Embryonic facial prominence (tissue), 1 donor: ENCODE data around the gene C20orf96.
"Not testable (repeated sequence)": the region's sequence is repeated elsewhere in the genome, so short reads cannot be mapped to it uniquely, and the experiment has no call there.

Source experiments
- DNase-seq: peaks from one replicate; pipeline ENCODE4 v3.0.0-alpha.2; 2016; ENCODE audit errors: extremely low spot score

The C20orf96 gene

DNA sequence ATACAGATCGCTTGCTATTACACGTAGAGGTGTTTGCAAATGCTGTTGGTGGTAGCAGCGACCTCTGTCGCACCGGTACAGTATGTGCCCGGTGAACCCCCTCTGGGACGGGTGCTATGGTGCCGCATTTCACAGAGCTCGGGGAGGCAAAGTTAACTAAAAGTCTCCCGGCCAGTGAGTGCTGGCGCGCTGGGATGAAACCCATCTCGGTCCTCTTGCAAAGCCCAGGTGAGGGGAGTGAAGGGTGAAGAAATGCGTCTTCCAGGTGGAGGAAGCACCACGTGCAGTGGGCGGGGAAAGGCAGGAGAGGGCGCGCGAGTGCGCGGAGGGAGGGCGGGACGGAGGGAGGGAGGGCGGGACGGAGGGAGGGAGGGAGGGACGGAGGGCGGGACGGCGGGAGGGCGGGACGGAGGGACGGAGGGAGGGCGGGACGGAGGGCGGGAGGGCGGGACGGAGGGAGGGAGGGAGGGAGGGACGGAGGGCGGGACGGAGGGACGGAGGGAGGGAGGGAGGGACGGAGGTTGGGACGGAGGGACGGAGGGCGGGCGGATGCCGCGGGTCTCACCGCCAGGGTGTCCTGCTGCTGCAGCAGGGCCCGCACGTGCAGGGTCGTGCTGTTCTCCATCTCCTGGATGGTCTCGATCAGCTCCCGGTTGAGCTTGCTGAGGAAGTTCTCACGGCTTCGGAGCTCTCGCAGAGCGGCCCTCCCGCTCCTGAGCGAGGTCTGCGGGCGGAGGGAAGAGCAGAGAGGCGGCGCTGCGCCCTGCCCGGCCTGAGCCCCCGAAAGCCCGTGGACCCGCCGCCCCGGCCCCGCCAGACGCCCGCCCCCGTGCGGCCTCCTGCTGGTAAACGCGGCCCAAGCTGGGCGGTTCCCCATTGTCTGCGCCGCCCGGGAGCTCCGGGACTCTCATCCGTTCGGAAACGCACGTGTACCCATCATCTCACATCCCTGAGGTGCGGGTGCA is 11.7 kb downstream of the C20orf96 start:
- DNase-seq, result no peak

DNA sequence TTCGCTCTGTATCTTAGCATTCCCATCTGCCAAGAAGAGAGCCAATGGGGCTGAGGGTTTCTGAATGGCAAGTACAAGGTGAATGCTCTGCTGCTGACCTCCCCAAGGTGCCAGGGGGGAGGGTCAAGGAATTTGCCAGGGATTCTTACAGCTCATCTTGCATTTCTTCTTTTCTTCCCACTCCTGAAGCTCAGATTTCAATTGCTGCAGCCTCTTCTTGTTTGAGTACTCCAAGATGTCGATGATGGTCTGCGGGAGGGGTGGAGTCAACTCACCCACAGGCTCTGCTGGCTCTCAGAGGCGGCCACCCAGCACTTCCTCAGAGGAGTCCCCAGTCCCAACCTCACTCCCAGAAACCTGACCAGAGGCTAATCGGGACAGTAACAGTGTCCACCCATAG is 12.4 kb downstream of the C20orf96 start:
- no peak for DNase-seq

DNA sequence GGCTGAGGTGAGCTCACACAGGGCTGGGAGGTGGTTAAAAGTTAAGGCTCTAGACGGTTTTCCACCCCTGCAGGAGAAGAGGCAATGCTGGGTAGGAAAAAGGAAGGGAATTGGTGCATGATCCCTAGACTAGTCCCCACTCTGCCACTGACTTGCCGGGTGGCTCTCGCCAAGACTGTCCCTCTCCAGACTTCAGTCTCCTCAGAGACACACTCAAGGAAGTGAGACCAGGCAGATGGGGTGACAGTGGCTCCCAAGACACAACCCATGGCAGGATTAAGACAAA is 13.1 kb downstream of the C20orf96 start:
- no peak for DNase-seq

DNA sequence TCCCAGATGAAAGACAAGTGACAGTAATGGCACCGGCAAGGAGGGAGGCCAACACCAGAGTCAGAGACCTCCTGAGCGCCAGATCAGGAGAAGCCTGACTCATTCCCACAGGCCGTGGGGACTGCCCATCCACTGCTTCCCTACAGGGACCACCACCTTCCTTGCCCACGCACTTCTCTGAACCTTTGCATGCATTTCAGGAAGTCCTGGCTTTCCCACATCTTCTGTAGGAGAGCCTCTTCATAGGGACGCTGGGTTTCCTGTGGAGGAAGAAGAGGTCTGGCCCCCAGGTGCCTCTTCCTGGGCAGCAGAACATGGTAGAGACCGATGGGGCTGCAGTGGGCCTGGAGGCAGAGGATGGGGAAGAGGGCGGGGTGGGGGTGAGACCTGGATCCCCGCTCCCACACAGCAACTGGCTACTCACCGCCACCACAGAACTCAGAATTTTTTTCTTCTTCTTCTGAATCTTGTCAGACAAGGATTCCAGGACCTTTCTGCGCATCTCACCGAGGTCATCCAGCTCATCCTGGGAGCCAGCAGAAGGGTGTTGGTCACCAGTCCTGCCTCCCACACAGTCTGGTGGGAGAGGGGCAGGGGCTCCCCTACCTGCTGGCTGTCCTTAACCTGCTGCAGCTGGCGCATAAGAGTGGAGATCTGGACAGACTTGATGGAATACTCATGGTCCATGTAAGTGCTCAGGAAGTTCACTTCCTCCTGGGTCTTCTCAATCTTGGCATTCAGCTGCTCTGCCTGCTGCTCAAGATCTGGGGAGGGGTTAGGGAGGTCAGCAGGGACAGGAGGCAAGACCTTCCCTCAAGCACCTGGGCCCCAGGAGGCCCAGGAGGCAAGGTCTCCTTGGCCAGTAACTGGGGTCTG is 13.7 kb downstream of the C20orf96 start:
- no peak for DNase-seq

DNA sequence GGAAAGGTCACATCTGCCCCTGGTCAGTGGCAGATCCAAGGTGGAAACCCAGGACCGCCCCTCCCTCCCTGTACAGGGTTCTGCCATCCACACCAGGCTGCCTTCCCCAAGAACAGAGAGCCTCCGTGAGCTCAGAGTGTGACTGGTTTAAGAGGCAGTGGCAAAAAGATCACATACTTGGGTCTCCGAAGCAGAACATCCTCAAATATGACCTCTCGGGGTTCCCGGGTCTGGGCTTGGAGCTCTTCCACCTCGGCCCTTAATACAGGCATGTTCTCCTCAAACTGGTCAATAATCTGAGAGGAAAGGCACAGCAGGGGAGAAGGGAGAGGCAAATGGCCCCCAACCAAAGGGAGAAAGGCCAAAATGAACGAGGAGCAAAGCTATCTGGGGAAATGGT is 14.8 kb downstream of the C20orf96 start:
- DNase-seq, result no peak

DNA sequence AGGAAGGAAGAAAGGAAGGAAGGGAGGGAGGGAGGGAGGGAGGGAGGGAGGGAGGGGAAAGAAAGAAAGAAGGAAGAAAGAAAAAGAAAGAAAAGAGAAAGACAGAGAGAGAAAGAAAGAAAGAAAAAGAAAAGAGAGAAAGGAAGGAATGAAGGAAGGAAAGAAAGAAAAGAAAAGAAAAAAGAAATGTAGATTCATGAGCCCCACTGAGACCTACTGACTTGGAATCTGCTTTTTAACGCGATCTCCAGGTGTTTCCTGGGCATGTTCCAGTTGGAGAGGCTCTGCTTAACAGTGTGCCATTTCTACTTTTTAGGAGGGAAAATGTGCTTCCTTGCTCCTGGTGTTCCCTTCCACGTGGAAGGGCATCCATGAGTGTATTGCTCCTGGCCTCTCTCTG is 16.7 kb downstream of the C20orf96 start:
- no peak for DNase-seq

DNA sequence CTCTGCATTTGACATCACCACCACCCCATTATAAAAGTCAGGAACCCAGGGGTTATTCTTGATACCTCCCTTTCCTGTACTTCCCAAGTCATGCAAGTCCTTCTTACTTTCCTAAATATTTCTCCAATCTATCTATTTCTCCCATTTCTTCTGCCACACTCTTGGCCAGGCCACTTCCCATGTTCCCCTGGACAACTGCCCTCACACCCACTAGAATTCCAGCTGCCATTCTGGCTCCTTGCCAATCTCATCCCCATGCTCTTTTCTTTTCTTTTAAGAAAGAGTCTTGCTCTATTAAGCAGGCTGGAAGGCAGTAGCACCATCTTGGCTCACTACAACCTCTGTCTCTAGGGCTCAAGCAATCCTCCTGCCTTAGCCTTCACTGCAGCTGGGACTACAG is 17.8 kb downstream of the C20orf96 start:
- no peak for DNase-seq

DNA sequence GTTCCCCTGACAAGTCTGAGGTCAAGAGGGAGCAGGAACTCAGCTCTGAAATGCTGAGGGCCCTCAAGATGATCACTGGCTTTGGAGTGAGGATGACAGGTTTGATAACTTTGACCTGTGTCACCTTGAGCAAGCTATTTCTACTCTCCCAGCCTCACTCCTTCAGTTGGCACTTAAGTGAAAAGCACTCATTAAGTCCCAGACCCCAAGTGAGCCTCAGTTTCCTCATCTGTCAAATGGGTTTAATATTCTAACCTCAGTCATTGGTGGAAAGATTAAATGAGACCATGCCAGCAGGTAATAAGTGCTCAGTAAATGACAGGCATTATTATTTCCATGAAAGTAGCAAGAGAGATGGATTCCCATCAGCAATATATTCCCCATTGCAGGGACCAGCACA is 19.0 kb downstream of the C20orf96 start:
- no peak for DNase-seq

DNA sequence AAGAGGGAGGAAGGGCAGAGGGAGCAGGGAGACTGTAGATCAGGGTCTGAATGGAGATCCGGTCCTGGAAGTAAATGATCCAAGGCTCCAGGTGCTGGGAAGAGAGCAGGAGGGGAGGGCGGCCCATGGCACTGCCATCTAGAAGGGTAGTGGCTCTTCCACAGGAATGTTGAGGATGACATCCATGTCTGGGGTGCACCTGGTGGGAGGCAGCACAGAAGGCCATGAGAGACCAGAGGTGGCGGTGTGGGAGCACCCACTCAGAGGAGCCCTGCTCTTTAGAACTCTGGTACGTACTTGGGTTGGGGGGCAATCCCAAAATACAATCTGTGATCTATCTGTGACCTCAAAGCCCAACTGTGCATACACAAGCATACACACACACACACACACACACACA is 19.5 kb downstream of the C20orf96 start:
- DNase-seq, result no peak

DNA sequence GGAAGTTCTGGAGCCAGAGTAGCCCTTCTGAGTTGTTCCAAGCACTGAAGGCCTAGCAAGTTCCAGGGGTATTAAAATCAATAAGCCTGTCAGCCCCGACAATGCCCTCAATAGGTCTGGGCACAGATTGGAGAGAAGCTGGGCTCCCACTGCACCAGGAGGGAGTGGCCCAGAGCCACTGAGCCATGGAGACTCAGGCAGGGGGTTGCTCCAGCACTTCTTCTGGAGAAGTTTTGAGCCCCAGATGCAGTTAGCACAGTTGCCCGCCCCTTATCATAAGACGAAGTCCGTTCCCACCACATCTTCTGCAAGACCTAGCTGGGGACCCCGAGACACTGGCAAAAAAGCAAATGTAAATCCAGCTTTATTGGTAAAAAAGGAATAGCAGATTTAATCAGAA is 20.0 kb downstream of the C20orf96 start:
- no peak for DNase-seq

DNA sequence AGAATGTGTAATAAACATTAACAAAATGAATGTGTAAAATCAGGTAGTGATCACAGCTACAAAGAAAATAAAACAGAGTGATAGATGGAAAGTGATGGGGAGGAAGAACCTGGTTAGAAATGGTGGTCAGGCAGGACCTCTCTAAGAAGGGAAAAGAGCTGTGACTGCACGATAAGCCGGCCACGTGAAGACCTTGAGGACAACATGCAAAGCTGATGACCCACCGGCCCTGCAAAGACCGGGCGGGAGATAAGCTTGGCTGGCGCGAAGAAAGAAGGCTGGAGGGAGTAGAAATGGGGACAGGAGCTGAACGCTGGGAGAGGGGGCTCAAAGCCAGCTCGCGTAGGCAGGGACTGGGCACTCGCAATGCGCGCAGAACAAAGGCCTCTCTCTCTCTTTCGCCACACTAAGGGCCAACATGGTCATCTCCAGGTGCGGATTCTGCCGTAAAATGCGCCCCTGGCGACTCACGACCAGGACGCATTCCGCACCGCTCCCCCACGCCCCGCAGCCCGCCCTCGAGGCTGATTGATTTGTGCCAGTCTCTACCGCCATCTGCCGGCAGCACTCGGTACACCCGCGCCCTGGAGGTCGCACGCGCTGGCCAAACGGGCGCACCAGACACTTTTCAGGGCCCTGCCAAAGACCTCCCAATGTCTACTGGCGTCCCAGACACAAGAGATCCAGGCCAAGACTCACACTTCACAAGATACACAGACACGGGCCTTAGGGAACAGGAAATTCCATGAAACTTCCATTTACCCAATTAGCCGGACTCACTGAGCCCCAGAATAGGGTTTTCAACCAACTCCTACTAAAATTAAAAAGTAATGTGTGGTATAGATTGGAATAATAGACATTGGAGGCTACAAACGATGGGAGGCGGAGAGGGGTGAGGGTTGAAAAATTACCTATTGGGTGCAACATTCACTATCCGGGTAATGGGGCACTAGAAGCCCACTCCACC is 23.7 kb downstream of the C20orf96 start:
- no peak for DNase-seq

DNA sequence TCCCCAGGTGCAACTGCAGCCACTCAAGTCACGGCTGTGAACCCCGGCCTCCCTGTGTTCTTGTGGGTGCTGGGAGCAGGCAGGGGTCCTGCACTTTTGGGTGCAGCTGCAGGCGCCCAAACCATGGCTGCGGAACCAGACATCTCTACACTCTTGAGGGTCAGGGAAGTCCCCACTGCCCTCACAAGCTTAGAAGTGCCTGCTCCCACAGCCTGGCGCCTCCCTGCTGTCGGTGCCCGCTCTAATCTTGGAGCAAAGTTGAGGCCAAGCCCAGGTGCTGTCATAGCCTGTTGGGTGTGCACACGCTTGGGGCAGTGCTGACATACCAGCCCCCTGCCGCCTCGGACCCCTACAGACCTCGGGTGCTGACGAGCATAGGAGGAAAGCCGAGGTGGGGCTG is 26.8 kb downstream of the C20orf96 start:
- no peak for DNase-seq

DNA sequence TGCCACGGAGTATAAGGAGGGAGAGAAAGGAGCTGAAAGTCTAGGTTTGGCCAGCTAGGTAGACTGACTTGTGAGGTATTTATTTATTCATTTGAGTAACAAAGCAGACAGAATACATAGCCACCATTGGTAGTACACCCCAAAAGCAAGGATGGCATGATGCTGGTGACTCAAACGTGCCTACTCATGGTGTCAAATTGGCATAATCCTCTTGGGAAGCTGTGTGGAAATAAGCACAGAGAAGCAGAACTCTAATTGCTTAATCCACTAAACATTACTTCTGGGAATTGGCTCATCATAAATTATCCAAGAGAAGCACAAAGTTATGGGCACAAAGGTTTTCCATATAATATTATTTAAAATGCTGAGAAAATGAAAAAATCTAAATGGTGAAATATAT is 30.6 kb downstream of the C20orf96 start:
- no peak for DNase-seq

DNA sequence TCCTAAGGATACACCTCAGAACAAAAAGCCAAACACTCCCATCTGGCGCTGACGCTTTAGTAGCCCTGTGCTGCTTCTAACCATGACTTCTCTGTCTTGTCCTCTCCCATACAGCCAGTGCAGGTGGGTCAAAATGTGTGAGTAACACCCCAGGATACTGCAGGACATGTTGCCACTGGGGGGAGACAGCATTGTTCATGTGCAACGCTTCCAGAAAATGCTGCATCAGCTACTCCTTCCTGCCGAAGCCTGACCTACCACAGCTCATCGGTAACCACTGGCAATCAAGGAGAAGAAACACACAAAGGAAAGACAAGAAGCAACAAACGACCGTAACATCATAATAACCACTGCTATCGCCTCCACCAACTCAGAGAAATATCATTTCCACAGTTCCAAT is 31.6 kb downstream of the C20orf96 start:
- DNase-seq, result no peak

DNA sequence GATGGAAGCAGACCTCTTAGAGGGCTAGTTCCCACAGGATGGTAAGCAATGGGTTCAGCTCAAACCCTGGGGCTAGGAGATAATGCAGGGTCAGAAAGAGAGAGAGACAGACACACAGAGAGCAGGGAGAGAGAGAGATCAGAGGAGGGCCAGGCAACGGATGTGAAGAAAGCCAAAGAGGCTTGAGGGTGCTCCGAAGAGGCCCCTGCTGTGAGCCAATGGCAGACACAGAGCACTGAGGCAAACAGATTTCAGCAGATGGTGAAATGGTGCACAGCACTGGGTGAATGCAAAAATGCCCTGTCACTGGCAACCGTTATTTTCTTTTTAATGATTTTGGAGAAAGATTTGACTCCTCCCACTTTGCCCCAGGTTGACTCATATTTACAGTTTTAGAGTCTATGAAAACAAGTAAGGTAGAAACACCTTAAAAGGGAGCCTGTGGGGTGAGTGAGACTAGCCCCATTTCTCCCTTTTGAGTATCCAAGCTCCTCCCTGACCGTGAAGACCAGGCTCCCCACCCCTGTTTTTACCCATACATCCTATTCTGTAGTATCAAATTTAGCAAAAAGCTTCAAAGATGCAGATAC is 32.2 kb downstream of the C20orf96 start:
- no peak for DNase-seq

DNA sequence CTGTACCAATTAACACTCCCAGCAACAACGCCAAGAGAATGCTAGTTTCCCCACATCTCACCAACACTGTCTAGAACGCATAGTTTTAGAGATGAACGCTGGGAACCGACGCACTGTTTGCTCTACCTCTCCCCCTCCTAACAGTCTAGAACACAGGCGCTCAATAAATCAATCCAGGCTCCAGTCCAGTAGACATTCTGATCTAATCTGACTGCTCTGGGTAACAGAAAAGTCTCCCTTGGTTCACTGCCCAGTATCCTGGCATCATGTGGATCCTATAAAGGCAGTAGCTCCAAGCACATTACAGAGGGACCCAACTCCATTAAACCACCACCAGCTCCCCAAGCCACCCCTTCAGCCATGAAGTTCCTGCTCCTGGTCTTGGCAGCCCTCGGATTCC is 33.1 kb downstream of the C20orf96 start, which contains the start of gene DEFB132:
TSS of gene DEFB132 (plus strand) at position 306 of the 400 bp plus-strand sequence. CDS start at position 361, 55 bp downstream.
- DNase-seq, result no peak

DNA sequence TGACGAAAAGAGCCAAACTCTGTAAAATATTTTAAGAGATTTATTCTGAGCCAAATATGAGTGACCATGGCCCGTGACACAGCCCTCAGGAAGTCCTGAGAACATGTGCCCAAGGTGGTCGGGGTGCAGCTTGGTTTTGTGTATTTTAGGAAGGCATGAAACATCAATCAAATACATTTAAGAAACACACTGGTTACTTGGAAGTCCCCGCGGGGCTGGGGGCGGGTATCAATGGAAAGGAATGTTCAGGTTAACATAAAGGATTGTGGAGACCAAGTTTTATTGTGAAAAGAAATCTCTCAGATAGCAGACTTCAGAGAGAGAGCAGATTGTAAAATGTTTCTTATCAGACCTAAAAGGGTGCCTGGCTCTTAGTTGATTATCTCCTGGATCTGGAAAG is 37.1 kb downstream of the C20orf96 start:
- DNase-seq, result not testable (repeated sequence)

DNA sequence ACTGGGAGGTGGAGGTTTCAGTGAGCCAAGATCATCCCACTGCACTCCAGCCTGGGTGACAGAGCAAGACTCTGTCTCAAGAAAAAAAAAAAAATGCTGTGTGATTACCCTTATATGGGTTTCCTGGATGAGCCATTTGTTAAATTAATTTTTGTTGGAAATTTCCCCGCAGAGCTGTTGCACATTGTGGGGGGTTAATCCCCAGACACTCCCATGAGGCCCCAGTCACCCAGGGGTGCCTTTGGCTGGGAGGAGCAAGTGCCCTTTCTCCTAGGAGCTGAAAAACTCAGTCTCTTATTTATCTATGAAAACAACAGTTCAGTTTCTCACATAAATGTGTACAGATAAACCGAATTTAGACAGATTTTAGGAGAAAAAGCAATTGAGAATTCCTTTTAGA is 37.7 kb downstream of the C20orf96 start:
- DNase-seq, result no peak

DNA sequence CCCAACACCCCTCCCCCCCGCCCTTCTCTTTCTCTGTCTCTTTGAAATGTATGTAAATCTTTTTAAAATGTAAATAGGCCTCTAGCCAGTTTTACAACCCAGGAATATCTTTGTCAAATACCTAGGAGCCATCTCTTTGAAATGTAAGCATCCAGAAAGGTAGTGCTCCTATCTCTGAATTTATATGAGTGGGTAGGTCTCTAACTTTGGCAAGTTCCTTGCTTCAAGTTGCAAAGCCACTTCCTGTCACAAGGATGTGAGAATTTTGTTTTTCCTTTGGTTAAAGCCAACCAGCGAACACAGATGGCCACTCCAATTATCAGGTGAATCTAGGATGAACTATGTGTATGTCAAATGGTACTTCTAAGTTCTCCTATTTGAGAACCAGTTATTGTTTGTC is 39.2 kb downstream of the C20orf96 start:
- no peak for DNase-seq

DNA sequence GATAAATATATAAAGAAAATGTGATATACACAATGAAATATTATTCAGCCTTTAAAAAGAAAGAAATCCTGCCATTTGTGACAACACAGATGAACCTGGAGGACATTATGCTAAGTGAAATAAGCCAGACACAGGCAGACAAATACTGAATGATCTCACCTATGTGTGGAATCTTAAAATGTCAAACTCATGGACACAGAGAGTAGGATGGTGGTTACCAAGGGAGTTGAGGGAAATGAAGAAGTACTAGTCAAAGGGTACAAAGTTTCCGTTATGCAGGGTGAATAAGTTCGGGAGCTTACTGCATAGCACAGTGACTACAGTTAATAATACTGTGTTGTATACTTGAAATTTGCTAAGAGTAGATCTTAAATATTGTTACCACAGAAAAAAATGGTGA is 47.6 kb downstream of the C20orf96 start:
- DNase-seq, result no peak

DNA sequence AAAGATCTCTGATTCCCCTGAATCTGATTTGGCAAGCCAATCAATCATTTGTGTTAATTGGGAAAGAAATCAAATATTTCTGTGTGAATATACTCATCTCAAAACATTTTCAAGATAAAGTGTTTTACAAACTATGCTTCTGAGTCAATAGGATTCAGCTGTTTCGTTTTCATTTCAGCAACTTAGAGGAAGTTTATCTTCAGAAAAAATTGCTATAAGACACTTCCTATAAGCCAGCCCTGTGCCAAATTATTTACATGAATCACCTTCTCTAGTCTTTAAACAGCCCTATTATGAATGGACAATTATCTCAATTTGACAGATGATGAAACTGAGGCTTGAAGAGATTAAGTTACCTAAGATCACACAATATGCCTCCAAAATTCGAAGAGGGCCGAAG is 52.6 kb downstream of the C20orf96 start:
- DNase-seq, result no peak
